K562 (cell line): ENCODE data around the gene LZTS2. TPM values are rescaled to one million over a fixed set of nuclear protein-coding genes. Genes with fewer than 3 reads are reported as not detected.
A peak's percentile ranks its signal among the peaks of the same experiment; 100 is the strongest.

Experiments
- ATAC-seq: fragments of 200-7000 bp; cut with Tn5 transposase; 3 replicates; pipeline ENCODE4 v1.9.1; 2020; ENCODE audit warnings: moderate library complexity
- BruUV-seq: library from RNA; stranded (reverse); fragments of 400-500 nt; replicated peaks from 2 replicates; lab custom pipeline; 2021; lab: Mats Ljungman, UMichigan
- CTCF ChIA-PET: fragments of 300-600 bp; formaldehyde crosslinking; extraction: SDS; loops from one replicate; lab custom pipeline; 2021; ENCODE audit warnings: low intra/inter-chr PET ratio; lab: Yijun Ruan, JAX
- POLR2A ChIA-PET: fragments of 300-600, 350-650 bp; sonication (Branson Sonifier 250); formaldehyde crosslinking; extraction: SDS; loops from one replicate; lab custom pipeline; 2021; ENCODE audit warnings: antibody characterized with exemption, inconsistent platforms; lab: Yijun Ruan, JAX
- DNase-seq, 4 experiments: peaks; one replicate each; pipeline versions ENCODE4 v3.0.0 to v3.0.0-alpha.2; 2011 to 2018; ENCODE audit warnings: low spot score in 3 of 4, mixed read lengths in 3 of 4; ENCODE audit errors: extremely low read depth in 1 of 4
- FAIRE-seq: peaks from 2 replicates; lab custom pipeline; 2011; peaks lifted over from hg19 to GRCh38; lab: Jason Lieb, UNC
- H2AFZ ChIP-seq: 2 replicates; pipeline ENCODE4 v1.6.0; 2011; ENCODE audit warnings: low read depth, low read length, control low read depth, inconsistent platforms
- H3K27ac ChIP-seq: fragments of 200-600 bp; 3 replicates; pipeline ENCODE4 v1.8.0; 2011; ENCODE audit warnings: low read depth, mild to moderate bottlenecking, control low read depth, inconsistent platforms, low read length, moderate library complexity, mixed read lengths; ENCODE audit errors: extremely low read depth
- H3K27me3 ChIP-seq, 2 experiments: fragments of 300-600 bp in 1 of 2; 2 replicates in 1 of 2; 3 replicates in 1 of 2; pipeline versions ENCODE4 v1.6.0 to v1.8.0; 2011; ENCODE audit warnings: inconsistent platforms in 2 of 2, low read length in 2 of 2, mild to moderate bottlenecking in 1 of 2, mixed read lengths in 1 of 2, moderate library complexity in 1 of 2; ENCODE audit not compliant: control insufficient read depth in 2 of 2, insufficient read depth in 2 of 2
- H3K36me3 ChIP-seq: fragments of 300-600 bp; 3 replicates; pipeline ENCODE4 v1.8.0; 2011; ENCODE audit warnings: mild to moderate bottlenecking, low read length, inconsistent platforms; ENCODE audit not compliant: control insufficient read depth, insufficient read depth
- H3K4me1 ChIP-seq, 2 experiments: fragments of 200-600 bp in 1 of 2; replicated peaks in 1 of 2; 2 replicates in 1 of 2; 3 replicates in 1 of 2; pipeline versions ENCODE4 v1.5.1 to v1.8.0; 2011; ENCODE audit warnings: inconsistent platforms in 2 of 2, low read length in 2 of 2, mild to moderate bottlenecking in 1 of 2, mixed read lengths in 1 of 2, moderate library complexity in 1 of 2; ENCODE audit not compliant: control insufficient read depth in 2 of 2, insufficient read depth in 2 of 2
- H3K4me2 ChIP-seq: 2 replicates; pipeline ENCODE4 v1.6.1; 2011; ENCODE audit warnings: low read length, control low read depth, inconsistent platforms, mixed read lengths; ENCODE audit not compliant: insufficient read depth
- H3K4me3 ChIP-seq: fragments of 200-600 bp; sonication (generic), shearing (Covaris generic); 2 replicates; pipeline ENCODE4 v1.5.1; 2016; ENCODE audit warnings: control low read depth, inconsistent platforms
- H3K79me2 ChIP-seq: fragments of 200-600 bp; 3 replicates; pipeline ENCODE4 v1.8.0; 2011; ENCODE audit warnings: low read length, inconsistent platforms; ENCODE audit not compliant: control insufficient read depth, insufficient read depth
- H3K9ac ChIP-seq, 2 experiments: 2 replicates each; pipeline versions ENCODE4 v1.6.0 to v1.6.1; 2011; ENCODE audit warnings: low read depth in 2 of 2, low read length in 2 of 2, control low read depth in 1 of 2, inconsistent platforms in 1 of 2, mild to moderate bottlenecking in 1 of 2, mixed read lengths in 1 of 2; ENCODE audit not compliant: insufficient read depth in 1 of 2
- H3K9me1 ChIP-seq: one replicate; pipeline ENCODE4 v1.6.0; 2011; ENCODE audit warnings: inconsistent platforms, mild to moderate bottlenecking, low read length, moderate library complexity; ENCODE audit not compliant: control insufficient read depth, insufficient read depth
- H3K9me3 ChIP-seq: replicated peaks from 2 replicates; pipeline ENCODE4 v1.5.1; 2011; ENCODE audit warnings: low read depth, low read length, inconsistent platforms; ENCODE audit not compliant: control insufficient read depth, insufficient read depth
- H4K20me1 ChIP-seq: replicated peaks from 2 replicates; pipeline ENCODE4 v1.6.1; 2011; ENCODE audit warnings: low read length, inconsistent platforms, mixed read lengths; ENCODE audit not compliant: control insufficient read depth, insufficient read depth
- CBFA2T2 ChIP-seq: fragments of 450-650 bp; conservative IDR thresholded peaks from 2 replicates; pipeline ENCODE4 v1.6.1; 2017; ENCODE audit warnings: mild to moderate bottlenecking
- CCNT2 ChIP-seq: IDR thresholded peaks from 2 replicates; pipeline ENCODE4 v1.6.1; 2011; ENCODE audit warnings: borderline replicate concordance, low read depth, mild to moderate bottlenecking, moderate library complexity, mixed read lengths, low read length; ENCODE audit not compliant: insufficient read length; ENCODE audit errors: extremely low read depth
- NCOA6 ChIP-seq: fragments of 450-650 bp; IDR thresholded peaks from 2 replicates; pipeline ENCODE4 v1.6.1; 2017; ENCODE audit warnings: mild to moderate bottlenecking
- POLR2AphosphoS2 ChIP-seq: IDR thresholded peaks from 2 replicates; pipeline ENCODE4 v1.6.1; 2012; ENCODE audit warnings: low read length, improper control_type of control experiment
- SREBF2 ChIP-seq: sonication (generic); formaldehyde crosslinking; IDR thresholded peaks from 2 replicates; pipeline ENCODE4 v1.4.0; 2020; ENCODE audit warnings: mild to moderate bottlenecking, missing genetic modification reagents
- TSC22D4 ChIP-seq: fragments of 450-650 bp; IDR thresholded peaks from 2 replicates; pipeline ENCODE4 v1.6.1; 2016; ENCODE audit warnings: missing genetic modification characterization, missing biosample characterization, control low read depth
- ZBED1 ChIP-seq: IDR thresholded peaks from 2 replicates; pipeline ENCODE4 v1.6.1; 2014
- ZBTB1 ChIP-seq: sonication (generic); formaldehyde crosslinking; IDR thresholded peaks from 2 replicates; pipeline ENCODE4 v1.8.1; 2023; ENCODE audit warnings: missing genetic modification reagents, low read depth, mild to moderate bottlenecking, borderline replicate concordance
- ZNF76 ChIP-seq: fragments of 250-450 bp; sonication (Bioruptor Pico); IDR thresholded peaks from 2 replicates; pipeline ENCODE4 v1.4.0; 2020; ENCODE audit warnings: mild to moderate bottlenecking, moderate library complexity, borderline replicate concordance
- WGBS: fragments of 100-300 bp; shearing (Covaris generic); methylation state at CpG from one replicate; pipeline ENCODE4 v1.1.6; 2016; ENCODE audit warnings: low coverage, mixed read lengths; ENCODE audit not compliant: insufficient coverage; ENCODE audit errors: missing lambda C conversion rate; 5-methylcytosine and 5-hydroxymethylcytosine counted together
- in situ Hi-C: fragments of 300-500 bp; cut with MboI; formaldehyde crosslinking; loops from 4 replicates; pipeline ENCODE4 v1.15.0; 2018; ENCODE audit warnings: inconsistent platforms, mixed read lengths
- intact Hi-C: fragments of 100-400 bp; cut with micrococcal nuclease; formaldehyde crosslinking; loops from 2 replicates; pipeline ENCODE4 v1.14.2; 2022
- polyA plus RNA-seq, 8 experiments: library from polyadenylated mRNA; depleted of rRNA in 4 of 8; stranded (reverse) in 5 of 8; unstranded in 3 of 8; fragments of >200 nt; fragmentation: Nextera tagmentation in 2 of 8; fragmentation: Illumina TruSeq in 1 of 8; extraction: Ambion mirVana in 2 of 8; extraction: Trizol in 1 of 8; gene quantifications; 2 replicates each; pipeline versions ENCODE4 v1.2.1 to v1.2.3, GENCODE V29; 2011 to 2014; ENCODE audit warnings: inconsistent platforms in 1 of 8, missing spikeins in 1 of 8
- total RNA-seq, 7 experiments: library from RNA; depleted of rRNA in 6 of 7; stranded (reverse); fragments of >200 nt in 6 of 7; fragmentation: Illumina TruSeq in 2 of 7; extraction: Trizol in 2 of 7; gene quantifications; 2 replicates each; pipeline versions ENCODE4 v1.2.1 to v1.2.3, GENCODE V29; 2011 to 2021; ENCODE audit warnings: low replicate concordance in 1 of 7
- TF ChIP-seq, protein P1 (sequence below): fragments of 250-450 bp; sonication (Bioruptor Pico); IDR thresholded peaks from 2 replicates; pipeline ENCODE4 v1.5.0; 2021; ENCODE audit warnings: mild to moderate bottlenecking, moderate library complexity
- TF ChIP-seq, protein P2 (sequence below): IDR thresholded peaks from 3 replicates; pipeline ENCODE4 v1.6.1; 2011; ENCODE audit warnings: borderline replicate concordance, mild to moderate bottlenecking, moderate library complexity; ENCODE audit not compliant: insufficient read length; ENCODE audit errors: extremely low read depth
- TF ChIP-seq, protein P3 (sequence below): fragments of 250-450 bp; sonication (Bioruptor Pico); IDR thresholded peaks from 2 replicates; pipeline ENCODE4 v1.8.0; 2021; ENCODE audit warnings: borderline replicate concordance, mild to moderate bottlenecking, moderate library complexity; ENCODE audit not compliant: poor library complexity, severe bottlenecking

The LZTS2 gene
- total and polyA plus RNA-seq, 9 of the 15 experiments (the other 6 are each of a cell fraction or from before 2014, with no cell fraction given), result 0.23 to 42.5 (median 14.7) TPM

DNA sequence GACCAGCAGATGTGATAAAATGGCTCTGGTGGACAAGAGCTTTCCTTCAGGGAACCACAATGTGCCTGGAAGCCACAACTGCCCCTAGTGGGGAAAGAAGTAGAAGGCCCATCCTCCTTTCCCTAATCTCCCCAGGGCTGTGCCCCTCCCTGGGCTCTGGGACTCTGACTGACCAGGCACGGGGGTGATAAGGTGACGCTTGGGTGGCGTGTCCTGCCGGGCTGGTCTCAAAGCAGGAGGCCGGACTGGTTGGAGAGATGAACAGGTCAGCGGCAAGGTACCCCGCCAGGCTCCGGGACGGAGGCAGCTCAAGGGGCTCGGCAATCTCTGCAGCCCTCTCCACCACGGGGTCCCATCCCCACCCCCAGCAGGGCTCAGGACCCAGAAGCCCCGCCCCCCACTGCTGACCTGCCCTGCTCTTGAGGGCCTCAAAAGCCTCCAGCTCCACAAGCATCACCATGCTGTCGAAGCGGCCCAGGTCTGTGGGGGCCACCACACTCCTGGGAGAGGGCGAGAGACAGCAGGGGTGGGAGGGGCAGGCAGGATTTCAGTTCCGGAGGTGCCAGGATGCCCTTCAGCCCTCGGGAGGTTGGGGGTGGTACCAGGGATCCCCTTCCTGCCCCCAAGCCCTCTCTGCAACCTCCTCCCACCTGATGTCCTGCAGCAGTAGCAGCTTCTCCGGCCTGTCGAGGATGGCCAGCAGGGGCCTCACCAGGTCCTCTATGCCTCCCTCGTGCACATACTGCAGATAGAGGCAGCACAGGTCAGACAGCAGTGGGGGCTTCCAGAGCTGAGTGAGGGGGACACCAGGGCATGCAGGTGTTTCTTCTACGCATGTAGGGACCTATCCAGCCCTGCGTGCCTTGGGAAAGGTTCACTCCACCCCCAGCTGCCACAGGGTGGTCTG is 12.2 kb downstream of the LZTS2 start:
- 16% methylated on average over 7 of the region's 22 CpGs for WGBS
- no TSS peak for BruUV-seq
- Histone ChIP-seq H3K4me1 (peaks cover 14 to 41% of the 10 kb centered on the region in 2 experiments; a peak in 4 of 5 replicates), H3K36me3 (peaks cover 7% of the 10 kb centered on the region; the same call in 1 of the 3 replicates), H3K27me3 (no peaks in the 10 kb centered on the region), H3K79me2 (no peaks in the 10 kb centered on the region), H3K4me3 (no peak overlapping the region), H3K27ac (no peak overlapping the region), H3K9me3 (no peaks in the 10 kb centered on the region), H3K9me1 (no peaks in the 10 kb centered on the region), H3K9ac (peak overlapping the region in 1 of 2 experiments; percentile 28; a peak in 1 of 4 replicates), H3K4me2 (0 out of 2 replicates have a peak overlapping the region, but pooled peaks have one; percentile 17), H4K20me1 (no peaks in the 10 kb centered on the region), H2AFZ (peak overlapping the region; percentile 53)
- ChIA-PET CTCF (interaction anchor here (5.8 kb wide), 1 partner anchor 15 kb away, joined by 150 read pairs; the partner anchor contains the start of gene LZTS2), POLR2A (interaction anchor here (0.6 to 1.2 kb wide), 8 partner anchors 10 to 212 kb away, joined by 3 to 5 read pairs (median 3); partner anchors contain the start of gene LZTS2)
- peak; percentile 91 for ATAC-seq
- in situ Hi-C loops, result loop anchor here (10.0 kb wide), 1 partner anchor 457 kb away; no protein-coding TSS in a partner anchor
- DNase-seq, result peak; percentile 67 to 85 (median 75)
- peak; percentile 86 for FAIRE-seq
- intact Hi-C loops, result loop anchor here (1.0 to 10.0 kb wide), 2 partner anchors 13 to 53 kb away; partner anchors contain the start of gene KAZALD1
- no peak for TF ChIP-seq NCOA6
- no peak for TF ChIP-seq ZBTB1
- no peak for TF ChIP-seq ZBED1
- no peak for TF ChIP-seq SREBF2
- TF ChIP-seq POLR2AphosphoS2, result no peak
- no peak for TF ChIP-seq CCNT2
- TF ChIP-seq, protein P1, sequence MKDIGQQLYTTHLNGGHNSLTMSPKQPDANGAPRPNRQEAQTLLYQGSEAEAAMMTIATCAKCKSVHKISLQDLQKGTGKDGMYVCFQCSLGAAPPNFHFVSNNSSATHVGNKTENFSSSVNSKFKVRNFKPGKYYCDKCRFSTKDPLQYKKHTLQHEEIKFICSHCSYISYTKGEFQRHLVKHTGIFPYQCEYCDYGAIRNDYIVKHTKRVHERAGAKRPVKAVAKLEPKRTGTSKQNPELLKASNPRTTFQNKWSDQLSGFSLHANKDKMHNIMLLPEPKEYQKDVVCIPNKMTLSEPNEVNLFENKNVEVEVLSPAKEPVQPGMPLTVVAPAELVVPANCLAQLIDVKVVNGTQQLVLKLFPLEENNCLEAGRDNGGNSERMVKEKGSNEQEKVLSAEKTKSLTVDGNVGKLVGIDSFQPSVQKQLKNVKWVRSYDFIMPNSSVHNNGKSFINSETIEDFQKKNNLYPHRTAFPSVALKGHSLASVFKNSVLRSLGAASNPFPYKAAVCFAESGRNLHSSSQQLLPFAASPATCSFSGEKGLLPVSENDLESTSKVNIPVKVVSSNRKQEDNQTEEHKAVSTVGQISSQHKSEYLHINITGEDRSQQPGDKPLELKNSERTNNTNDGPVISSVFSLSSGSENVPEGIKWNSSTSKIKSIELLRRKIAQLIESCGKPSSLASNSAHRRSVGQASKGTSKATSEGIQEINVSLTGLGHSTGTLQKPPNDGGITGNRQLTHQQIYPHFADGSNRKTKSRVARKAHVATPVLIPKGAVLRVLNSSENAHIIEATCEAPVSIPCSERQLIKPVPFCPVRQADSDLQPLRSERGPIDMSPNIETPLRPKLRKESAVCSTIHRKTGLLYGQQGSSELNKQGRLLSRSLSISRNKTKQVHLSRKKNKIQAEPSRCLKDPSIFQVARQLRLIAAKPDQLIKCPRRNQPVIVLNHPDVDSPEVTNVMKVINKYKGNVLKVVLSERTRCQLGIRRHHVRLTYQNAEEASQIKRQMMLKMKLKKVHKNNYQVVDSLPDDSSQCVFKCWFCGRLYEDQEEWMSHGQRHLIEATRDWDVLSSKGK (CRISPR knock-in tag), result no peak
- no peak for TF ChIP-seq CBFA2T2
- TF ChIP-seq, protein P2, sequence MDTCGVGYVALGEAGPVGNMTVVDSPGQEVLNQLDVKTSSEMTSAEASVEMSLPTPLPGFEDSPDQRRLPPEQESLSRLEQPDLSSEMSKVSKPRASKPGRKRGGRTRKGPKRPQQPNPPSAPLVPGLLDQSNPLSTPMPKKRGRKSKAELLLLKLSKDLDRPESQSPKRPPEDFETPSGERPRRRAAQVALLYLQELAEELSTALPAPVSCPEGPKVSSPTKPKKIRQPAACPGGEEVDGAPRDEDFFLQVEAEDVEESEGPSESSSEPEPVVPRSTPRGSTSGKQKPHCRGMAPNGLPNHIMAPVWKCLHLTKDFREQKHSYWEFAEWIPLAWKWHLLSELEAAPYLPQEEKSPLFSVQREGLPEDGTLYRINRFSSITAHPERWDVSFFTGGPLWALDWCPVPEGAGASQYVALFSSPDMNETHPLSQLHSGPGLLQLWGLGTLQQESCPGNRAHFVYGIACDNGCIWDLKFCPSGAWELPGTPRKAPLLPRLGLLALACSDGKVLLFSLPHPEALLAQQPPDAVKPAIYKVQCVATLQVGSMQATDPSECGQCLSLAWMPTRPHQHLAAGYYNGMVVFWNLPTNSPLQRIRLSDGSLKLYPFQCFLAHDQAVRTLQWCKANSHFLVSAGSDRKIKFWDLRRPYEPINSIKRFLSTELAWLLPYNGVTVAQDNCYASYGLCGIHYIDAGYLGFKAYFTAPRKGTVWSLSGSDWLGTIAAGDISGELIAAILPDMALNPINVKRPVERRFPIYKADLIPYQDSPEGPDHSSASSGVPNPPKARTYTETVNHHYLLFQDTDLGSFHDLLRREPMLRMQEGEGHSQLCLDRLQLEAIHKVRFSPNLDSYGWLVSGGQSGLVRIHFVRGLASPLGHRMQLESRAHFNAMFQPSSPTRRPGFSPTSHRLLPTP, result no peak
- TF ChIP-seq, protein P3, sequence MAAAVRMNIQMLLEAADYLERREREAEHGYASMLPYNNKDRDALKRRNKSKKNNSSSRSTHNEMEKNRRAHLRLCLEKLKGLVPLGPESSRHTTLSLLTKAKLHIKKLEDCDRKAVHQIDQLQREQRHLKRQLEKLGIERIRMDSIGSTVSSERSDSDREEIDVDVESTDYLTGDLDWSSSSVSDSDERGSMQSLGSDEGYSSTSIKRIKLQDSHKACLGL (CRISPR knock-in tag), result no peak
- no peak for TF ChIP-seq ZNF76
- no peak for TF ChIP-seq TSC22D4 (tag)
